ENCODE data around the gene NCOA7. TPM values are rescaled to one million over a fixed set of nuclear protein-coding genes. Genes with fewer than 3 reads are reported as not detected.
"Not testable (repeated sequence)": the region's sequence is repeated elsewhere in the genome, so short reads cannot be mapped to it uniquely, and the experiment has no call there.

NCOA7 gene
- total RNA-seq, 6 experiments from 2014 or later, result 11.4 to 71.8 (median 23.0) TPM

- DNase-seq (no peak), ATAC-seq (no peak)
- intact Hi-C loops (cut with DNase I), result loop anchor here (10.0 kb wide), 1 partner anchor 454 kb away; no protein-coding TSS in a partner anchor
- 52% methylated on average over 6 of the region's 6 CpGs for WGBS (ENCODE audit: insufficient coverage, low coverage, low lambda C conversion rate, missing lambda C conversion rate)
- Histone ChIP-seq H3K36me3 (no peaks in the 10 kb centered on the region), H3K9me3 (no peaks in the 10 kb centered on the region), H3K27ac (no peak overlapping the region), H3K4me3 (no peak overlapping the region), H3K27me3 (no peaks in the 10 kb centered on the region), H3K4me1 (no peaks in the 10 kb centered on the region)
- TF ChIP-seq POLR2A (IDR thresholded peaks at IDR 0.05), result no peak
- TF ChIP-seq CTCF (IDR thresholded peaks at IDR 0.05), result no peak
These were observed 21.5 kb upstream of the NCOA7 start for GRCh38 chr6:125769147-125769783.

- no peaks in the 10 kb centered on the region for H3K36me3 ChIP-seq
- DNase-seq (no peak), ATAC-seq (no peak)
- H3K27me3 ChIP-seq, result no peaks in the 10 kb centered on the region
- TF ChIP-seq CTCF (IDR thresholded peaks at IDR 0.05) (no peak), POLR2A (IDR thresholded peaks at IDR 0.05) (no peak)
- 65% methylated on average over 4 of the region's 4 CpGs for WGBS (ENCODE audit: insufficient coverage, low coverage, low lambda C conversion rate, missing lambda C conversion rate)
- intact Hi-C loops (cut with DNase I), result no loop called here
- no peaks in the 10 kb centered on the region for H3K9me3 ChIP-seq
- no peak overlapping the region for H3K27ac ChIP-seq
- H3K4me3 ChIP-seq, result no peak overlapping the region
- no peaks in the 10 kb centered on the region for H3K4me1 ChIP-seq
These were observed 17.1 kb upstream of the NCOA7 start for GRCh38 chr6:125773387-125774341.

- H3K4me1 ChIP-seq; ATAC-seq; H3K27ac ChIP-seq; H3K4me3 ChIP-seq; H3K36me3 ChIP-seq; intact Hi-C loops (cut with DNase I); DNase-seq; H3K9me3 ChIP-seq; H3K27me3 ChIP-seq: not testable (repeated sequence)
- 60% methylated on average over 11 of the region's 14 CpGs for whole genome bisulfite sequencing (ENCODE audit: insufficient coverage, low coverage, low lambda C conversion rate, missing lambda C conversion rate)
These were observed 14.5 kb upstream of the NCOA7 start for GRCh38 chr6:125776107-125776826.

- DNase-seq, result peak; percentile 75 to 81 (median 76)
- peaks cover 0 to 9% (median 0%) of the 10 kb centered on the region in 4 donors for H3K4me1 ChIP-seq
- intact Hi-C loops (cut with DNase I), result no loop called here
- no peaks in the 10 kb centered on the region for H3K9me3 ChIP-seq
- H3K27ac ChIP-seq, result peak overlapping the region; percentile 80 to 88 (median 84)
- ATAC-seq, result peak; percentile 91 to 95 (median 94)
- H3K4me3 ChIP-seq, result peak overlapping the region; percentile 42 to 60 (median 55)
- H3K27me3 ChIP-seq, result no peaks in the 10 kb centered on the region
- no peaks in the 10 kb centered on the region for H3K36me3 ChIP-seq
- 9% methylated on average over 17 of the region's 17 CpGs for WGBS (ENCODE audit: insufficient coverage, low coverage, low lambda C conversion rate, missing lambda C conversion rate)
- TF ChIP-seq POLR2A (IDR thresholded peaks at IDR 0.05), result no peak
- peak in 3 of 4 donors; percentile 23 to 50 (median 30) for TF ChIP-seq CTCF (IDR thresholded peaks at IDR 0.05)
These were observed 10.7 kb upstream of the NCOA7 start for GRCh38 chr6:125779924-125780539.

Measured in right lobe of liver (tissue), 6 donors.